ENCODE results near the gene UCHL5.

The UCHL5 gene

DNA sequence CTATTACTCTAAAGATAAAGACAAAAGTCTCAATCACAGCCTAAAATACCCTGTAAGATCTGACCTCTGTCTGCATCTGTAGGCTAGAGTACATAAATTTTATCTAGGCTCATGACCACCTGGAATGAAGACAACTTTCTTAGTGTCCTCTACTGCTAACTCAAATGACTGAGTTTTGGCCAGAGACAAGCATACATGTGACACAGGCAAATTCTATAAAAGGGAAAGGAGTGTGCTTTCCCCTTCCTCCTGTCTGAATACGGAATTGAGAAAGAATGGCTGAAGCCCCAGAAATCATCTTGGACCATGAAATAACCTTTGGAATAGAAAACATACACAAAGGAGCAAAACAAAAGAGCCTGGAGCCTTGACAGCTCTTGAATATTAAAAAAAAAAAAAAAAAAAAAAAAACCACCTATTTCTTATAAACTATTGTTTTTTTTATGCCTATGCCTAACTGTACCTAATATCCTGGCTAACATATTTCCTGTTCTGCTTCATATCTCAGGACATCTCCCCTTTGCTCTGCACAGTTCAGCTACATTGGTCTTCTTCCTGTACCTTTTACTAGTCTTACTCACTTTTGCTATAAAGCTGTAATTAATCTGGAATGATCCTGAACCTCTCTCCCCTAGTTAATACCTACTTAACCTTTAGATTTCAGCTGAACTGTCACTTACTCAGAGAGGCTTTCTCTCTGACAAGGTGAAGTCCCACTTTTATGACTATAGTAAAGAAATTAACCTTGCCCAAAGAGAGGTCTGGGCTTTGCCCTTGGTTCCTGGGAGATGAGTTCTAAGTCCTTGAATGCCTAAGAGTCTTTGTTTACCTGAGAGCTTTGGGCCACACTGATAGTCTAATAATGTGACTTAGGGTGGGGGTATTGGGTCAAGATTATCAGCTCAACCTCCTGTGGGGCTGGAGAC is 16.1 kb downstream of the UCHL5 start:
- Histone ChIP-seq H2AFZ (ENCODE audit: insufficient read depth, low read length, poor library complexity) (no peak overlapping the region), H3K18ac (ENCODE audit: low read length) (no peak overlapping the region), H3K4ac (ENCODE audit: low read depth, low read length) (no peak overlapping the region), H3K4me3 (ENCODE audit: low read depth, low read length) (no peak overlapping the region), H3K36me3 (ENCODE audit: control insufficient read depth in 1 of 2, insufficient read depth in 2 of 2, low read length in 2 of 2) (peaks cover 6 to 9% of the 10 kb centered on the region in 2 experiments), H3K4me1 (ENCODE audit: control insufficient read depth in 1 of 2, insufficient read depth in 2 of 2, low read length in 2 of 2) (no peaks in the 10 kb centered on the region), H4K91ac (ENCODE audit: low read depth, low read length) (no peak overlapping the region), H3K9me3 (ENCODE audit: insufficient read depth, low read depth, low read length) (no peaks in the 10 kb centered on the region), H3K9ac (ENCODE audit: low read length) (no peak overlapping the region), H2BK12ac (ENCODE audit: low read length) (no peak overlapping the region), H4K8ac (ENCODE audit: low read depth, low read length) (no peak overlapping the region), H3K27ac (ENCODE audit: low read depth, low read length) (no peak overlapping the region), H4K12ac (ENCODE audit: low read depth, low read length) (no peak overlapping the region), H2BK120ac (ENCODE audit: insufficient read depth, low read length, poor library complexity) (no peak overlapping the region), H2AK5ac (ENCODE audit: low read length) (no peak overlapping the region), H3K23ac (ENCODE audit: low read length) (no peak overlapping the region), H3K14ac (ENCODE audit: low read length) (no peak overlapping the region), H3K27me3 (ENCODE audit: insufficient read depth, low read length) (no peaks in the 10 kb centered on the region), H3K4me2 (ENCODE audit: low read length) (no peak overlapping the region), H3K79me1 (ENCODE audit: low read length) (no peaks in the 10 kb centered on the region), H3K79me2 (ENCODE audit: control insufficient read depth, insufficient read depth, low read length, poor library complexity) (no peaks in the 10 kb centered on the region), H2BK5ac (ENCODE audit: low read depth, low read length, poor library complexity) (no peak overlapping the region)
- DNase-seq = no peak
- no CpG with 5 or more reads among the region's 1 CpG for WGBS (ENCODE audit: extremely low coverage, insufficient coverage, insufficient read length)

DNA sequence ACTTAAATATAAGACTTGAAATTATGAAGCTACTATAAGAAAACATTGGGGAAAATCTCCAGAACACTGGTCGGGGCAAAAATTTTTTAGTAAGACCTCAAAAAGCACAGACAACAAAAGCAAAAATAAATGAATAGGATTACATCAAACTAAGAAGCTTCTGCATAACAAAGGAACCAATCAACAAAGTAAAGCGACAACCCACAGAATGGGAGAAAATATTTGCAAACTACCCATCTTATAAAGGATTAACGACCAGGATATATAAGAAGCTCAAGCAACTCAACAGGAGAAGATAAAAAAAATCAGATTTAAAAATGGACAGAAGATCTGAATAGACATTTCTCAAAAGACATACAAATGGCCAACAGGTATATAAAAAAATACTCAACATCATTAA is 19.1 kb downstream of the UCHL5 start:
- Histone ChIP-seq H3K4me2 (ENCODE audit: low read length) (no peak overlapping the region), H3K79me1 (ENCODE audit: low read length) (no peaks in the 10 kb centered on the region), H3K79me2 (ENCODE audit: control insufficient read depth, insufficient read depth, low read length, poor library complexity) (no peaks in the 10 kb centered on the region), H3K4me1 (ENCODE audit: control insufficient read depth in 1 of 2, insufficient read depth in 2 of 2, low read length in 2 of 2) (no peaks in the 10 kb centered on the region), H3K4me3 (ENCODE audit: low read depth, low read length) (no peak overlapping the region), H2BK5ac (ENCODE audit: low read depth, low read length, poor library complexity) (no peak overlapping the region), H4K91ac (ENCODE audit: low read depth, low read length) (no peak overlapping the region), H3K27me3 (ENCODE audit: insufficient read depth, low read length) (no peaks in the 10 kb centered on the region), H4K8ac (ENCODE audit: low read depth, low read length) (no peak overlapping the region), H3K36me3 (ENCODE audit: control insufficient read depth in 1 of 2, insufficient read depth in 2 of 2, low read length in 2 of 2) (peaks cover 1 to 5% of the 10 kb centered on the region in 2 experiments), H4K12ac (ENCODE audit: low read depth, low read length) (no peak overlapping the region), H2BK120ac (ENCODE audit: insufficient read depth, low read length, poor library complexity) (no peak overlapping the region), H2AK5ac (ENCODE audit: low read length) (no peak overlapping the region), H3K9me3 (ENCODE audit: insufficient read depth, low read depth, low read length) (no peaks in the 10 kb centered on the region), H2BK12ac (ENCODE audit: low read length) (no peak overlapping the region), H3K27ac (ENCODE audit: low read depth, low read length) (no peak overlapping the region), H2AFZ (ENCODE audit: insufficient read depth, low read length, poor library complexity) (no peak overlapping the region), H3K14ac (ENCODE audit: low read length) (no peak overlapping the region), H3K23ac (ENCODE audit: low read length) (no peak overlapping the region), H3K4ac (ENCODE audit: low read depth, low read length) (no peak overlapping the region), H3K18ac (ENCODE audit: low read length) (no peak overlapping the region), H3K9ac (ENCODE audit: low read length) (no peak overlapping the region)
- WGBS (ENCODE audit: extremely low coverage, insufficient coverage, insufficient read length) = no CpG with 5 or more reads among the region's 3 CpGs
- DNase-seq = no peak

DNA sequence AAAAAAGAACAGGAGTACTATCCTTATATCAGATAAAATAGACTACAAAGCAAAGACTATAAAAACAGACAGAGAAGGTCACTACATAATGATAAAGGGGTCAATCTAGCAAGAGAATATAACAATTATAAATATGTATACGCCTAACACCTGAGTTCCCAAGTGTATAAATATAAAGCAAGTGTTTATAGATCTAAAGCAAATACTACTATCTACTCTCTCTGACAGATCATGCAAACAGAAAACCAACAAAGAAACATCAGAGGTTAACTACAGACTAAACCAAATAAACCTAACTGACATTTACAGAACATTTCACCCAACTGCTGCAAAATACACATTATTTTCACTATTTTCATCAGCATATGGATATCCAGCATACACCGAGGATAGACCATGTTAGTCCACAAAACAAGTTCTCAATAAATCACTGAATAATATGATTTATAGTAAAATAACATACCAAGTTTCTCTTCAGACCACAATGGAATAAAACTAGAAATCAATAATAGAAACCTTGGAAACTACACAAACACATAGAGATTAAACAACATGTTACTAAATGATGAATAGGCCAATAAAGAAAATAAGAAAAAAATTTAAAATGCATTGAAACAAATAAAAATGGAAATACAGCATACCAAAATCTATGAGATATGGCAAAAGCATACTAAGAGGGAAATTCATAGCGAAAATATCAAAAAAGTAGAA is 22.7 kb downstream of the UCHL5 start:
- WGBS (ENCODE audit: extremely low coverage, insufficient coverage, insufficient read length) = no CpG with 5 or more reads among the region's 3 CpGs
- H2BK12ac ChIP-seq (ENCODE audit: low read length) = no peak overlapping the region
- H3K9ac ChIP-seq (ENCODE audit: low read length) = no peak overlapping the region
- no peak overlapping the region for H4K8ac ChIP-seq (ENCODE audit: low read depth, low read length)
- H3K4me1 ChIP-seq (ENCODE audit: control insufficient read depth in 1 of 2, insufficient read depth in 2 of 2, low read length in 2 of 2) = no peaks in the 10 kb centered on the region
- no peaks in the 10 kb centered on the region for H3K27me3 ChIP-seq (ENCODE audit: insufficient read depth, low read length)
- H3K4ac ChIP-seq (ENCODE audit: low read depth, low read length) = no peak overlapping the region
- H3K79me1 ChIP-seq (ENCODE audit: low read length) = no peaks in the 10 kb centered on the region
- H3K23ac ChIP-seq (ENCODE audit: low read length) = no peak overlapping the region
- no peak overlapping the region for H3K14ac ChIP-seq (ENCODE audit: low read length)
- no peak overlapping the region for H3K27ac ChIP-seq (ENCODE audit: low read depth, low read length)
- H2AFZ ChIP-seq (ENCODE audit: insufficient read depth, low read length, poor library complexity) = no peak overlapping the region
- H4K12ac ChIP-seq (ENCODE audit: low read depth, low read length) = no peak overlapping the region
- H3K36me3 ChIP-seq (ENCODE audit: control insufficient read depth in 1 of 2, insufficient read depth in 2 of 2, low read length in 2 of 2) = peaks cover 0 to 1% of the 10 kb centered on the region in 2 experiments
- no peaks in the 10 kb centered on the region for H3K9me3 ChIP-seq (ENCODE audit: insufficient read depth, low read depth, low read length)
- no peak for DNase-seq
- H3K79me2 ChIP-seq (ENCODE audit: control insufficient read depth, insufficient read depth, low read length, poor library complexity) = no peaks in the 10 kb centered on the region
- no peak overlapping the region for H3K4me2 ChIP-seq (ENCODE audit: low read length)
- no peak overlapping the region for H2AK5ac ChIP-seq (ENCODE audit: low read length)
- H3K18ac ChIP-seq (ENCODE audit: low read length) = no peak overlapping the region
- no peak overlapping the region for H4K91ac ChIP-seq (ENCODE audit: low read depth, low read length)
- H2BK5ac ChIP-seq (ENCODE audit: low read depth, low read length, poor library complexity) = no peak overlapping the region
- H2BK120ac ChIP-seq (ENCODE audit: insufficient read depth, low read length, poor library complexity) = no peak overlapping the region
- H3K4me3 ChIP-seq (ENCODE audit: low read depth, low read length) = no peak overlapping the region

DNA sequence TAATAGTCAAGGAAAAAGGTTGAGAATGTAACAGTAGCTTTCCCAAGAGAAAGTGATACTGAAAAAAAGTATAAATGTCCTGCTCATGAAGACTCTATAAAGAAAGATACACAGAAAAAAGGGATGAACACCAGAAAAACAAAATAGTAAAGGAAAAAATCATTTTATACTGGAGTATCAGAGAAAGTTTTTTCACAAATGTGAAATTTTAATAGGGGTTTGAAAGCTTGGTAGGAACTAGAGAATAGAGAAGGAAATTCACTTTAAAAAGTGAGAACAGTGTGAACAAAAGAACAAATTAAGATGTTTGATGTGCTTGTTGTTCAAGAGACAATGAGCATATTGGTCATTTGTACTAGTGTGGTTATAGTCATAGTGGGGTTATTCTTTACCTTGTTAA is 25.6 kb downstream of the UCHL5 start:
- Histone ChIP-seq H2AFZ (ENCODE audit: insufficient read depth, low read length, poor library complexity) (no peak overlapping the region), H3K9me3 (ENCODE audit: insufficient read depth, low read depth, low read length) (no peaks in the 10 kb centered on the region), H4K8ac (ENCODE audit: low read depth, low read length) (no peak overlapping the region), H3K4me1 (ENCODE audit: control insufficient read depth in 1 of 2, insufficient read depth in 2 of 2, low read length in 2 of 2) (no peaks in the 10 kb centered on the region), H2AK5ac (ENCODE audit: low read length) (no peak overlapping the region), H3K36me3 (ENCODE audit: control insufficient read depth in 1 of 2, insufficient read depth in 2 of 2, low read length in 2 of 2) (no peaks in the 10 kb centered on the region), H3K27me3 (ENCODE audit: insufficient read depth, low read length) (no peaks in the 10 kb centered on the region), H2BK5ac (ENCODE audit: low read depth, low read length, poor library complexity) (no peak overlapping the region), H3K18ac (ENCODE audit: low read length) (no peak overlapping the region), H3K4me2 (ENCODE audit: low read length) (no peak overlapping the region), H3K4me3 (ENCODE audit: low read depth, low read length) (no peak overlapping the region), H3K14ac (ENCODE audit: low read length) (no peak overlapping the region), H3K79me1 (ENCODE audit: low read length) (no peaks in the 10 kb centered on the region), H2BK12ac (ENCODE audit: low read length) (no peak overlapping the region), H4K12ac (ENCODE audit: low read depth, low read length) (no peak overlapping the region), H3K9ac (ENCODE audit: low read length) (no peak overlapping the region), H2BK120ac (ENCODE audit: insufficient read depth, low read length, poor library complexity) (no peak overlapping the region), H3K79me2 (ENCODE audit: control insufficient read depth, insufficient read depth, low read length, poor library complexity) (no peaks in the 10 kb centered on the region), H3K4ac (ENCODE audit: low read depth, low read length) (no peak overlapping the region), H3K27ac (ENCODE audit: low read depth, low read length) (no peak overlapping the region), H4K91ac (ENCODE audit: low read depth, low read length) (no peak overlapping the region), H3K23ac (ENCODE audit: low read length) (no peak overlapping the region)
- no peak for DNase-seq
